ENCODE measurements around the gene ZNF385B.
"Not testable (repeated sequence)": the region's sequence is repeated elsewhere in the genome, so short reads cannot be mapped to it uniquely, and the experiment has no call there.

The ZNF385B gene

DNA sequence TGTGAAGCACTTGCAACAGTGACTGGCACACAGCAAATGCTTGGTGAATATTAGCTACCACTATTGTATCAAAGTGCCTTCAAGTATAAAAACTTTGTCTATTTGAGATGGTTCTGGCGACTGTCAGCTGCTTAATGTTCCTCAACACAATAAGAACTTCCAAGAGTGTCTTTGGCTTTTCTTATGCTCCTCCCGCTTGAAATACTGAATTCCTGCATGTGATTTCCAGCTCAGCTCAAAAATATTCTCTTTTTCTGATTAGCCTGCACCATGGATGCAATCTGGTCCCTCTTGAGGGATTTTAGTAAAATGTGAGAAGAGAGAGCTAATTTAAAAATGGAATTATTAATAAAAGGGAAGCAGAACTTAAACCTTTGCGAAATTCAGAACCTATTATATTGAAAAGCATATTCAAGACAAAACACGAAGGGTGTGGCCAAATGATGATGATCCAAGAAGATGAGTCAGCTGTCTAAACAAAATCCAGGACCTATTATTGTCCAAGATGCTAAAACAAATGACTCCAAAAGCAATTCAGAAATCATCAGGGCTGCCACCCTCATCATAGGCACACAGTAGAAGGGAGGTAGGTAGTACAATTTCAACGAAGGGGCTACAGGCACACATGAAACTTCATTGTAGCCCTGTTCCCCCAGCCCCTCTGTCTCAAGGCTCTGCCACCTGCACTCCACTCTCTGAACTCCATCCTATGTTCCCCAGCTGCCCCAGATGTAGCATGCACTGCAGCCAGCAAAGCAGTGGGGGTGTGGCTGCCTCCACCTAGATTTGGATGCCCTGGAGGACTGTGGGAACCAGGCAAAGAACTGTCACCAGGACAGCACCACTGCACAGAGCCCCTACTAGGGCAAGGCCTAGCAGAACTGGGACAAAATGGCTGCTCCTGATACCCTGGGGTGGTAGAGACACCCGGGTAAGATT, 190.1 kb downstream of the ZNF385B start:
- no peak for DNase-seq

DNA sequence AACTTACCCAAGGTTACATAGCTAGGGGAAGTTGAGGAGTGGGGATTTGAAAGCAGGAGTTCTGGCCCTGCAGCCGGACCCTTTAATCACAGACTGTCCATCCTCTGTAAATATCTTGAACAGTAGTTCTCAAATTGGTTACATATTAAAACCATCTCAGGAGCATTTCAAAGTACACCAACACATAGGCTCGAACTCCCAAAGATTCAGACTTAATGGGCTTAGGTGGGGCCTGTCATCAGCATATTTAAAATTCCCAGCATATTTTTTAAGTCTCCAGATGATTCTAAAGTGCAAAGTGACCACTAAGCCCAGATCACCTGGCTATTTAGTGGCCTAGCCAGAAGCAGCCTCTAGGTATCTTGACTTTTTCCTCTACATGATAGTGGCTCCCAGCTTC, 192.2 kb downstream of the ZNF385B start:
- no peak for DNase-seq

DNA sequence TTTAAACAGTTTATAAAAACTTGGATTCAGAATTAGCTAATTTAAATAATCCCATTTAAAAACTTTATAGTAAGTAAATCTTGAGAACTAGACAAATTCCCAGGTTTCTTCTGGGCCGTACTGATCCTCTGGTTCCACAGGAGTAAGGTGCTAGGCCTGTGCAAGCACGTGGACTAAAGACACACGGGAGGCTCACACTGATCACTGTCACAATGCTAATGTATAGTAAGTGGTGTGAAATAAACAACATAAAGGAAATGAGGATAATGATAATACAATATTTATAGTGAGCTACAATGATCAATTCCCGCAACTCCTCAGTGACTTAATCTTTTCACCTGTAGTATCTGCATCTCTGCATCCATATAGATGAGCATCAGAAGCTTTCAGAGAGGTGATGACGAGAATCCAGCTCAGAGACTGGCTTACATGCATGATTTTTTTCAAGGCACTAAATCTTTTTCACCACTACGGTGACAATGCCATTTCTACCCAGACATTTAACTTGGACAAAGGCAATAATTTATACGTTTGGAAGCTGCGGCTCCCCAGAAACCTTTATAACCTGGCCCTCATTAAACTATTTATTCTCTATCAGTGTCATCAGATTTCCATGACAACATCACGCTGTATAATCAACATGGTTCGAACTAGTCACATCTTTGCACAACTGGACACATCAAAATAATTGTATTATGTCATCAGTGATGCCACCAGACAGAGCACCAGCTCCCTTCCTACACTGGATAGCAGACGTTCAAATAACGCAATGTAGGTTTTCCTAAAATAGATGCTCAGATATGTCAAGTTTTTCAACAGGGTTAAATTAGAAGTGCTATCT, 196.2 kb downstream of the ZNF385B start:
- no peak for DNase-seq

DNA sequence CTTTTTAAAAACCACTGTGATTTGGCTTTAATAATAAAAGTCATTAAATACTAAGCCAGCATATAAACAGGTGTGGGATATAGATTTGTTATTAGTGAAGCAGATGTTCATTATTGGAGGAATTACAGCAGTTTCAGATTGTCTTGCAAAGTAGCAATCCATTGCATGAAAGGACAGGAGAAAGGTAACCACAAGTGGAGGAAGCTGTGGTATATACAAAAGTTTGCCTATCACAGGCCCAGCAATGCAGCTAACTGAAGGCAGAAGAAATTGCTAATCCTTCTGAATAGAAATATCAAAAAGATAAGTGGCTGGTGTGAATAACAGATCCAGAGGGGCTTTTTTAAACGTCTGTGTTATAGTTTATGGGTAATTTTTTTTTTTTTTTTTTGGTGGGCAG, 199.4 kb downstream of the ZNF385B start:
- DNase-seq: no peak

DNA sequence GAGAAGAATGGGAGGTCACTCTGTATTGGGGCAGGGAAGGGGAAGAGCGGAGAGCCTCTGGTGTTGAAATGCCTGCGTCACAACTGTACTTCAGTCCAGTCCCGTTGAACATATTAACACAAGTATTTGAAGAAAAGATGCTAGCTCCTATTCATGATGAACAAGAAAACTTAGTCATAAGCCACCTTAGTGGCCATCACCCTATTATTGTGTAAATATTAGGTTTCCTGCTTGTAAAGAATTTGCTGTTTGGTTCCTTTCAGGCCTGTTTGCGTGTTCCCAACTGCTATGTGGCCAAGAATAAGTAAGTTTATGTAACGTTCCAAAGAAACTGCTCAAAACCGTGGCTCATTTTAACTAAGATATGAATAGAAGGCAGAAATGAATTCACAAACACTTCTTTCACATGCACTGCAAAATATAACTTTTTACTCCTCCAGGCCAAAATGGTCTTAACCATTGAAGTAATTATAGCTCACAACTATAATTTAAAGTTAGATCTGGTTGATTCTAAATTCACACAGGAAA, 204.3 kb downstream of the ZNF385B start:
- DNase-seq: no peak

DNA sequence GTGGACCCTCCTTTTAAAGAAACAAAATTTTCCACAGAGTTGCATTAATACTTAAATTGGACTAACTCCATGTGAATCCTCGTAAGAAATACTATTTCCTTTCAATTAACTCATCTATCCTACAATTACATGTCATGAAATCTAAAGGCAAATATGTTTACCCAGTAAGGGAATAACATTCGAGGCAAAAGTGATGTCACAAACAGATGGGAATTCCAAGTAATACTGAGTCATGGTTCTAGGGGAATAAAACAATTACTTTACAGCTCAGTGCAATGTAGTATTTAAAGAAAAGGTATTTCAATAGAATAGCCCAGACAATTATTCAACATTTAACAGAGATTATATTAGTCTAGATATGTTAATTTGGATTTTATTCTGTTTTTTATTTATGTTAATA, 205.8 kb downstream of the ZNF385B start:
- no peak for DNase-seq

DNA sequence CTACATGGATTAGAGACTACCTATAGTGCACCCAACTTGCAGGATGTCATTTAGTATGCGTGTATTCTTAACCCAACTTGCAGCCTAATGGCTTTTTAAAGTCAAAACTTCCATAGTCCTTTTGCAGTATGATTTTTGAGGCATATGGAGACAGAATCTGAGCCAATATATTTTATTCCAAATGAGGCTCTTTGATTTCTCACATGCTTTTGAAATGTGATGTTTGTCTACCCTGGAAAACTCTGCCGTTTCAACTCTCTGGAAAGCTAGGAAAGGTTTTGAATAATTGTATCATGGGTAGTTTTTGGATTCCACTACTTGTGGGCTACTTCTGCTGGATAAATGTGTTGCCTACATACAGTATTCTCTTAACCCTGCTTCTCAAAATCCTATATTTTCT, 206.6 kb downstream of the ZNF385B start:
- no peak for DNase-seq

DNA sequence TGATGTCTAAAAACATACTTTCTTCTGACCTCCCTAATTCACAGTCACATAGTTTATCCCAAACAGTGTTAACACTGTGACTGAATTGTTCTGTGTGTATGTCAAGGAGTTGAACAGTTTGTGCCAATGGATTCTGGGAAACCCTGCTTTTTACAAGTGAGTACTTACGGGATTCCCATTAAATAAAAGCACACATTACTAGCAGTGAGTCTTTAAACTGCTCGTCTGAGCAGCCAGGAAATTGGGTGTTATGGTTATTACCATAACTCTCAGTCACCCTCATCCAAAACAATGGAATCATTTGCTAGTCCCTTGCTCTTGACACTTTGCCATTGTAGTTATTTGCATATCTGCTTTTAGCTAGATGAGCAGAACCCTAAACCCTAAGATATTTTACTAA, 209.1 kb downstream of the ZNF385B start:
- no peak for DNase-seq

DNA sequence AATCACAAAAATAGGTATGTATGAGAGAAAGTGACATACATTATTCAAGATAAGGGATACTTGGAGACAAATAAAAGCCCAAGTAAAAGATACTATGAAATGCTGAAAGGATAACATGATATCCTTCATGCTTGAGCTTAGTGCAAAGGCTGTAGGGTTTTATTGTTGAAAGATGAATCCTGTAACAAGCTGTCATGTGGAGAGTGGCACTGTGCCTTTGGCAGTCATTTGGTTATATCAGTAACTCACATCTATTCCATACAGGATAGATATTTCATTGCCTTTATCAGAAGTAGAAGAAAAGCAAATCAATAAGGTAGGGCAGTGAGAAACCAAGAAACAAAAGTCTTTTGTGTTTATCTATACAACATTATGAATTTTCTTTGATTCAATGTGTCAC, 211.0 kb downstream of the ZNF385B start:
- no peak for DNase-seq

DNA sequence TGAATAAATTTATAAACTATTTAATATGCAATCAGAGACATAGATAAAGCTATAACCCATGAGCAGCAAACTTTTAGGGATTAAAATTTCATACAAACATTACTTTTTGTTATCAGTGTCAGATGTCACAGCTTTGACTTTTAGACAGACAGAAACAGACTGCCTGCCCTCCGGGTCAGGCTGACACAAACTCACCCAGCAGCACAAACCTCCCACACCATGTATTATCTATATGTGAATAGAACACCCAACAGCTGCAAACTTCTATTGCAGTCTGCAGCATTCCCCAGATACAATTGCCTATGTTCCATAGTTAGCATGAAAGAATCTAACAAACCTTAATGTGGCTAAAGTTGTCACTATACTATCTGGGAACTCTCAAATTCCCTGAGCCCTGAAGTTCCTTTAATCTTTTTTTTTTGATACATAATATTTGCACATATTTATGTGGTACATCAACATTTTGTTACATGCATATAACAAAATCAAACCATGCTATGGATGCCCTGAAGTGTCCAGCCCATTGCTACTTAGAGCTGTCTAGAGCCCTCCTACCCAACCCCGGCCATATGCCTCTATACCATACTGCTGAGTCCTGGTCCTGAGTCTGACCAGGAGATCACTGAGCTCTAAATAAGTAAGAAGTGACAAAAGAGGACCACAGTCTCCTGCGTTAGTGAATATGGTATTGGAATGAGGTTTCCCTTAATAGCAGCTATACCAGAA, 214.4 kb downstream of the ZNF385B start:
- no peak for DNase-seq

DNA sequence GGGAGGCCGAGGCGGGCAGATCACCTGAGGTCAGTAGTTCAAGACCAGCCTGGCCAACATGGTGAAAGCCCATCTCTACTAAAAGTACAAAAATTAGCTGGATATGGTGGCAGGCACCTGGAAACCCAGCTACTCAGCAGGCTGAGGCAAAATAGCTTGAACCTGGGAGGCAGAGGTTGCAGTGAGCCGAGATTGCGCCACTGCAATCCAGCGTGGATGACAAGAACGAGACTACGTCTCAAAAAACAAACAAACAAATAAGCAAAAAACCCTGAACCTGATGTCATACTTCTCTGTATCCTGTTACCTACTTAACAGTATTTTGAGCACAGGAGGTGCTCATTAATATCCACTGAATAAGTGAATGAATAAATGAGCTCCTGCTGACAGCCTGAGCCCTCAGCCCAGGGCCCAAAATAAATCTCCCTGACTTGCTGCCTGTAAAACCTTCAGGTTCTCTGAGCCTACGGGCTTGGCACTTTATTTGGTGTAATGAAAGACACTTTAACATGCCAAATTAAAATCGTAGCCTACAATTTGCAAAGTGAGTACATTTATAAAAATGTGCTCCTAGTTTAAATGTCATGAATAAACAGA, 215.1 kb downstream of the ZNF385B start:
- DNase-seq: no peak

DNA sequence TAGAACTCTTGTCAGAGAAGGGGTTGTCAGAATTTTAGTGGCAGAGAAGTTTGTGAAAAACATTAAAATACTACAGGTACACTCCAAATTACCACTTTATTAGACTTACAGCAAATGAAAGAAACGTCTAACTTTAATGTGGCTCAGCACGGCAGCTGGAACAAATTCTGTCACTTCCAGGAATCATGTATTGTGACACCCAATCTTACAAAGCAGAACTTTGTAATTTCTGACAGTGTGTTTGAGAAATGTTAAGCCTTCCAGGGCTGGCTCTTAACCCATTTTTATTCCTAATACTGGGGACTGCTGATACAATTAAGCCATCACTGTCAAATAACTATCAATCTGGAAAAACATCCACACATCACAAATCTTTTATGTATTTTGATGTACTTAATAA, 216.4 kb downstream of the ZNF385B start:
- no peak for DNase-seq

DNA sequence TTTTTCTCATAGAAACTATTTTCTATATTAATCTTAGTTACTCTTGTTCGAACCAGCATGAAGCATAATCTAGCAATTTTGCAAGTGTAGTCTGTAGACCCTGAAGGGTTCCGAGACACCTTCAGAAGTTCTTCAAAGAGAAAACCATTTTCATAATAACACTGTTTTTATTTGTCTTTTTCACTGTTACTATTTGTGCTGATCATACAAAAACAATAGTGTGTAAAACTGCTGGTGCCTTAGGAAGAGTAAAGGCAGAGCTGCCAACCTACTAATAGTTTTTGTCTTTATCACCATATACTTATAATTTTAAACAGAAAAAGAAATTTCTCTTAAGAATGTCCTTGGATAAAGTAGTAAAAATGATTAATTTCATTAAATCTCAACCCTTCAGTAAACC, 218.9 kb downstream of the ZNF385B start:
- DNase-seq: no peak

DNA sequence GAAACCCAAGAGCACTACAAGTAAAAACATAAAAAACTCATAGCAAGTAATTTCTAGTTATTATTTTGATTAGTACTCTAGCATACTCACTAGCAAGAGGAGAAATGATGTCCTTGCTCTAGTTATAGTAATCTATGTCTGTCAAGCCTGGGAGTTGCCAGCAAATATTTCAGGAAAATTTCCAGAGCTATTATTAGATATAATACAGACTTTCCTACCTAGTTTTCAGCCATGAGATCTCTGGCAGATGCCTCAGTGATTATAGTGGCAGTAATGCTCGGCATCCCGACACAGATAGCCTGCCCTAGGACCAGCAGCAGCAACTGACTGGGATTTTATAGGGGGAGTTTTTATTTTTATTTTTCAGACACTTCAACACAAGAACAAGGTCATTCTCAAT, 224.4 kb downstream of the ZNF385B start:
- DNase-seq: no peak

DNA sequence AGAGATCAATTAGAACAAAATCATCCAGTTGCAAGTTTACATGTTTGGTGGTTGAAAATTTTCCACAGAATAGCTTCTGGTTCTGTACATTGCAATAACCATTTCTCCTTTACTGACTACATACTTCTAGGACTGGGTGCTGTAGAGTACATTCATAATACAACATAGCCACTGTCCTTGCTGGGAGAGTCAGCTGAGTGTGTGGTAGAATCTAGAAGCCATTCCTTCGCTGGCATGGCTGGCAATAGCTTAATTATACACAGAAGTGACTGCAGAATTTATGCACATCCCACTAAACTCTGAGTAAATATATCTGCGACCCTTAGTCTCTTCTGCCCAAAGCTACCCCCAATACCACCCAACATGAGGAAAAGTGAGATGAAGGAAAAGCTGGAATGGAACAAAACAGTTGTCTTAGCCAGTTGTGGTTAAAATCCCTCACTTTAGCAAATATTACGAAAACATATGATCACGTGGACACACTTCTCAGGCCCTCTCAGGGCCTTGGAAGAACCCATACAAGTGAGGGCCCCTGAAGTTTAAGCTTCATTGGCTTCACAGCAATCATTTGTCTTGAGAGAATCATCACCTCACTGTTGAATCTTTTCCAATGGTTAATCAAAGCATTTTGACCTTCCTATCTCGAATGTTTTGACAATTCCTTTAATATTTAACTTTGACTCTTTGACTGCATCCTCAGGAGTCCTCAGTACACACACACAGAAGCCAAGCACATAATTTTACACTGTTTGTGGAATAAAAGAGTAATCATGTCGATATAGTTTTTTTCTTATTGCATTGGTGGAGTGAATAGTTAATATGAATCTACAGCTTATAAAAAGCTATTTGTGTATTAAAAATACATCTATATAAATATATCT, 225.1 kb downstream of the ZNF385B start:
- DNase-seq: no peak

DNA sequence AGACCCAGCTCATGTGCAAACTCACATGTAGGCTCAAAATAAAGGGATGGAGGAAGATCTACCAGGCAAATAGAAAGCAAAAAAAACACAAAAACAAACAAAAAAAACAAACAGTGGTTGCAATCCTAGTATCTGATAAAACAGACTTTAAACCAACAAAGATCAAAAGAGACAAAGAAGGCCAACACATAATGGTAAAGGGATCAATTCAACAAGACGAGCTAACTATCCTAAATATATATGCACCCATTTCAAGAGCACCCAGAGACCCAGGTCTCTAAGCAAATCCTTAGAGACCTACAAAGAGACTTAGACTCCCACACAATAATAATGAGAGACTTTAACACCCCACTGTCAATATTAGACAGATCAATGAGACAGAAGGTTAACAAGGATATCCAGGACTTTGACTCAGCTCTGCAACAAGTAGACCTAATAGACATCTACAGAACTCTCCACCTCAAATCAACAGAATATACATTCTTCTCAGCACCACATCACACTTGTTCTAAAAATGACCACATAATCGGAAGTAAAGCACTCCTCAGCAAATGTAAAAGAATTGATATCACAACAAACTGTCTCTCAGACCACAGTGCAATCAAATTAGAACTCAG, 229.5 kb downstream of the ZNF385B start:
- DNase-seq: not testable (repeated sequence)

DNA sequence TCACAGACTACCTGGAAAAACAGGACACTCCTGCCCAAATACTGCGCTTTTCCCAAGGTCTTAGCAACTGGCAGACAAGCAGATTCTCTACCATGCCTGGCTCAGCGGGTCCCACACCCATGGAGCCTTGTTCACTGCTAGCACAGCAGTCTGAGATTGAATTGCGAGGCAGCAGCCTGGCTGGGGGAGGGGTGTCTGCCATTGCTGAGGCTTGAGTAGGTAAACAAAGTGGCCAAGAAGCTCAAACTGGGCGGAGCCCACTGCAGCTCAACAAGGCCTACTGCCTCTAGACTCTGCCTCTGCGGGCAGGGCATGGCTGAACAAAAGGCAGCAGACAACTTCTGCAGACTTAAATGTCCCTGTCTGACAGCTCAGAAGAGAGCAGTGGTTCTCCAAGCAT, 231.6 kb downstream of the ZNF385B start:
- DNase-seq: not testable (repeated sequence)

DNA sequence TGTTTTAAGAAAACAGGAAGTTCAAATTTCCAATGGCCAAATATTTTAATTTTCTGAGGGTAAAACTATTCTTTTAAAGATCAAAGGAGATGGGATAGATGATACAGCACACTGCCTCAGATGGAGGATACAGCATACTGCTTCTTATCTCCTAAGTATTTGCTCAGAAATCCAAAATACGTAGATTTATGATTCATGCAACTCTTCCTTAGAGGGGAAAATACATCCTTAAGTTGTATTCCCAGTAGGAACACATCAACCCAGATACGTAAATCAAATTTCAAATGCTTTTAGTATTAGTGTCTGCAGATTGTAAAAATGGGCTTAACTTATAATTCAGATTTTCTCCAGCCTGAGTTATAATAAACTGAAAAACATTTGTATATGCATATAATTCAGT, 235.2 kb downstream of the ZNF385B start:
- DNase-seq: no peak

DNA sequence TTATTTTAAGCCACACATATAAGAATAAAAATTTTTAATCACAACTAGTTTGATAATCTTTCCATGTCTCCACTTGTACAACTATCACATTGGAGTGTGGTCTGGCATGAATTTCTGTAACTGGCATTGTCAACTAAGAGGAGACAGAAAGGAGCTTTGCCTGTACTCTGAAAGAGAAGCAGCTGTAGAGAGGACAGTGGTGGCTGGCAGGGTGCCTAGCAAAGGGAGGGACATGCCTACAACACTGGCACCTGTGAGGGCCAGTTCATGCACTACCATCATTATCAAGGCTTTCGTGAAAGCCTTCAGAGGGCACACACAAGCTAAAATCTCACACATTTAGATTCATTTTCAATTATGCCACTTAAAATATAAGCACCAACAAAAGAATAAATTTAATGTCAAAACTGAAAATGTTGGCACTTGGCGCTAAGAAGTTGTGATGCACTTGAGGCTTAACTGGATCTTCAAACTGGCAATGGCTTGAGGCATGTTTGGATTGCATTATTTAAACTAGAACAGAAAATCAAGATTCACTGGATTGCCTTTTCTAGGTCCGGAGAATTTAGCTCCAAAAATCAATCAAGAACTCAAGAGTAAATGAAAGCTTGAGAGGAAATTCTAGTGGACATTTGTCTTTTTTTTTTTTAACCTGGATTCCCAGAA, 238.6 kb downstream of the ZNF385B start:
- no peak for DNase-seq

DNA sequence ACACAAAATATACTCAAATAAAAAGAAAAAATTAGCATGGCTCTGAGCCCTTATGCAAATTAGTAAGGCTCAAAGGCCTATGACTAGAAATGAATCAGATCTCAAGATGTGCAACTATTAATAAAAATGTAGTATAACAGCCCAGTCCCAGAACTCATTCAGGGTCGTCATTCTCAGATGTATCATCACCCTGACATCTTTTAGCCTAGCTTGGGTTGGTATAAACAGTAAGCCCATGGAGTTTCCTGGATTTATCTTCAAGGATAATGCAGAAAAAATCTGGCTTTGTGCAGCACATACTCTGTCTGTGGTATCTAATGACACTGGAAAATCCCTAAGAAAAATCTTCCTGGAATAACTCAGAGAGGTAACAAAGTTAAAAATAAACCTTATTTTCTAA, 239.3 kb downstream of the ZNF385B start:
- DNase-seq: no peak

Data from amniotic stem cell (primary cell).